Stimulated activated naive CD4-positive, alpha-beta T cell (primary cell): ENCODE results near the gene GEMIN7.

ENCODE experiments used
- DNase-seq, 6 experiments: peaks; one replicate each; lab custom pipeline; 2025; lab: John Stamatoyannopoulos, UW

GEMIN7 gene

DNA sequence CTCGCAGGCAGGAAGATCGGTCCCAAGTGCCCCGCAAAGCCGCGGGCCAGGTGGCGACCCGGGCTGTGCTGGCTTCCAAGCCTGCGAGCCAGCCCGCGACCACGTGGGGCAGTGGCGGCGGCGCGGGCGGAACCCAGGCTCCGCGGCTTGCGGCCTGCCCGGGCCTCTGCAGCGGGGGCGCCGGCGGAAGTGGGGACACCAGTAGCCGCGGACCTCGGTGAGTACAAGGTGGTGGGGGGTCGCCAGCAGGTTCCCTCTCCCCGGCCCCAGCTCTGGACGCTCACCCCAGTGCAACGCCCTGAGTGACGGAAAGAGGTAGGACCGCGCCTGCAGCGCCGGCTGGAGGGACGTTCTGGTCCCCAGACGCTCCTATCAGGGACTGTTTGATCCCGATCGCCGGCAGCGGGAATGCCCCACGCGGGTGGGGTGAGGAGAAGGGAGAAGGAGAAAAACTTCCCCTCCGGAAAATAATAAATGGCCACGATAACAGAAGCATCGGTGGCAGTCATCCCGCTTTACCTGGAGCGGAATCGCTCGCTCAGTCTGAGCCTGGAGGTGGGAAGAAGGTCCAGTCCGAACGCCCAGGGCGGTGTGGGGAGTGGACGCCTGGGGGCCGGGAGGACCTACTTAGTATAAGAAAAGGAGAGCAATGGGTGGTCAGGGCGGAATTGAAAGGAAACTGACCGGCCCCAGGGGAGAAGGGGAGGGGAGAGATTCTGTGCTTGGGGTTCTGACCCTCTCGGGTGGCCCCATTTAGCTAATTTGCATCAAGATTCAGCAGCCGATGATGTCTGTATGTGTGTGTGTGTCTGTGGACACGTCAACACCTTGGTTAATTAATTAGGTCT, at the start of gene GEMIN7:
Gene GEMIN7, plus strand, starts transcription at position 198 of the 848 bp plus-strand sequence. CDS start 10,855 bp downstream, outside the sequence.
- peak; percentile 21 to 73 (median 68) for DNase-seq

DNA sequence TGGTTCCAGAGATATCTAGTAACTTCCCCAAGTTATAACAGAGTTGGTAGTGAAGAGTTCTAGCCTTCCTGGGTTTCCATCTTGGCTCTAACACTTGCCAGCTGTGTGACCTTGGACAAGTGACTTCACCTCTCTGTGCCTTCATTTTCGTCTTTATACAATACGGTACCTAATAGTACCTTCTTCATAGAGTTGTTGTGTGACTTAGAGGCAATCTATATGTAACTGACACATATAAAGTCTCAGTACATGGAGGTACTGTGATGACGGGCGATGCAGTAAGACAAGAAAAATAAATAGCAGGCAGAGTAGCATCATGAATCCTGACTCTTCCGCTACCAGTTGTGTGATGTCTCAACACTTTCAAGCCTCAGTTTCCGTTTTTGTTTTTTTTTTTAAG, 48.2 kb upstream of the GEMIN7 start:
- DNase-seq = no peak

DNA sequence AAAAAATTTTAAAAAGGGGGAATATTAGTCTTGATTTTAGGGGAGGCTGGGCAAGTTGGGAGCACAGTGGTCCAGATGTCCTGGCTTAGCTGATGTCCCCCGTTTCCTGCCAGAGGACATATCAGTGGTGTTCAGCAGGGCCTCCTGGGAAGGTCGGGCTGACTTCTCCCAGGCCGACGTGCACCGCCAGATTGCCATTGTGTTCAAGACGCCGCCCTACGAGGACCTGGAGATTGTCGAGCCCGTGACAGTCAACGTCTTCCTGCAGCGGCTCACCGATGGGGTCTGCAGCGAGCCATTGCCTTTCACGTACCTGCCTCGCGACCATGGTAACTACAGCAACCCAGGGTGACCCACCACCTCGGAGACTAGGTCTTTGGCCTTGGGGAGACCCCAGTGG, 46.6 kb upstream of the GEMIN7 start:
- no peak for DNase-seq

GRCh38 chr19:45035755-45036154, 43.3 kb upstream of the GEMIN7 start:
- DNase-seq = no peak

GRCh38 chr19:45037393-45038169, 41.5 kb upstream of the GEMIN7 start:
- DNase-seq = no peak

DNA sequence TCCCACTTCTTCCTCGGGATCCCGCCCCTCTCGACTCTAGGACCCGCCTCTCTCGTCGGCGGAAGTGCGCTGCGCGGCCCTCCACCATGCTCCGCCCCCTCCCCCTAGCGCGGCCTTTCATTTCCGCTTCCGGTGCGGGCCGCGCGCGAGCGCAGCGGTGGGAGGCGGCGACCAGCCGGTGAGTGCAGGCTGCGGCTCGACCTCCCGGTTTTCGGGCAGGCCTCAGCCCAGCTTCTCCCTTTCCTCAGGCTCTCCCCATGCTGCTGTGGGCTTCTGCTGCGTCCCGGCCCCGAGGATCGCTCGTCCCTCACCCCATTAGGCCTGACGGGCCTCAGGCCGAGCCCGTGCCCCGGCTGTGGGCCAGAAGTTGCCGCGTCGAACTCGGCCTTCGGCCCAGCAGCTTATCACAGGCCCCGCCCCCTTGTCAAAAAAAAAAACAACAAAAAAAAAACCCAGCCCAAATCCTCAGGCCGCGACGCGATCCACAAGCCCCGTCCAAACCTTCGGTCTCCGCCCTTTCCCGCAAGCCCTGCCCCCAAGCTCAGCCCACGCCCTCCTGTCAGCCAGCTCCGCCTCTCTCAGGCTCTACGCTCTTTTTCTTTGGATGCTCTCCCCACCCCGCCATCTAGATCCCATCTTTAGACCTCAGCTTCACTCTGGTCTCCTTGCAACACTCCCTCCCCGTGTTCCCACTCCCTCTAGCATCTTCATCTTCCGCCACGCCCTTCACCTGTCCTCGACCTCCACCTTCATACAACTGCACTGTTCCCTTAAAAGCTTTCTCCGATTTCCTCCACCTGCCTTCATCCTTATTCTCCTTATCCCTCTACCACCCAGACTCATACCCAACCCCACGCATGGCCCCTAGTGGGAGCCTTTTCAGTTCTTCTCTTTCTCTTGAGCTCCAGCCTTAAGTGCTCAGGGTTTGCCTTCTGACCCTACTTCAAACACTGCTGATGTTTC, 39.8 kb upstream of the GEMIN7 start, which contains the start of gene CLASRP:
Gene CLASRP, plus strand, starts transcription at position 115 of the 963 bp plus-strand sequence. CDS start 1,168 bp downstream, outside the sequence.
- peak; percentile 71 to 87 (median 82) for DNase-seq

GRCh38 chr19:45040059-45040771, 38.8 kb upstream of the GEMIN7 start:
- DNase-seq = no peak

DNA sequence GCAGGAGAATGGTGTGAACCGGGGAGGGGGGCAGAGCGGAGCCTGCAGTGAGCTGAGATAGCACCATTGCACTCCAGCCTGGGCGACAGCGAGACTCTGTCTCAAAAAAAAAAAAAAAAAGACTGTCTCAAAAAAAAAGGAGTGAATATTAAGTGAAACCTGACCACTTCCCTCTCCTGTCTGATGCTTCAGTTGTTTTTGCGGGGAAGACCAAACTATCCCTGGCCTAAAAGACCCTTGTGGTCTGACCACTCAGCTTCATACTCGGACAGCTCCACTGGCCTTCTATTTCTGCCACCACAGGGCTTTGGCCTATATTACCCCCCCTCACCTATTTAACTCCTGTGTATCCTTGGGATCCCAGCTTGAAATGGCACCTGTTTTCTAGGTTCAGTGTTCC, 37.9 kb upstream of the GEMIN7 start:
- DNase-seq = no peak

DNA sequence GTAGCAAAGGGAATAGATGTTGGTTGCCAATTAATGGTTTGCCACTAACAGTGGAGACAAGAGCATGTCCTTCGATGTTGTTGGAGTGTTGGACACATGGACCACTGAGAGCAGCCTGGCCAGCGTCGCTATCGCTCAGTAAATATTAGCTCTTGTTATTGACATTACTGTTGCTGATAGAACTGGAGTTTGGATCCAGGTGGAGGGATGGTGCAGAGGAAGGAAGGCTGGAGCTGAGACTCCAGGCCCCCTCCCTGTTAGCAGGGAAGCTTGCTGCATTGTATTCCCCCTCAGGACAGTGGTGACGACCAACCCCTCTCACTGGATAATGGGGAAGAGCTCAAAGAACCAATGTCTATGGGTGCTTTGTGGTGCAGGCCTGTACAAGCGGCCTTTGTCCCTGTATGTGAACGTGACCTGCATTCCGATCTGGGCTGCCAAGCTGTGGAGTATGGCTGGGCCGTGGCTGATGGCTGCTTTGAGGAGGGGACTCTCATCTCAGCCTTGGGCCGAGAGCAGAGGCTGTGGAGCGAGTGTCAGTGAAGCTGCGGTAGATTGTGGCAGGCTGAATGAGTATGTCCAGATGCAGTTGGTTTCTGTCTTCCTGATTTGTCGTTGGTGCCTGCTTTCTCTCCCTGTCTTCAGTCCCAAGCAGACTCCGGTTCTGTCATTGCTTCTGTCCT, 33.2 kb upstream of the GEMIN7 start:
- no peak for DNase-seq

DNA sequence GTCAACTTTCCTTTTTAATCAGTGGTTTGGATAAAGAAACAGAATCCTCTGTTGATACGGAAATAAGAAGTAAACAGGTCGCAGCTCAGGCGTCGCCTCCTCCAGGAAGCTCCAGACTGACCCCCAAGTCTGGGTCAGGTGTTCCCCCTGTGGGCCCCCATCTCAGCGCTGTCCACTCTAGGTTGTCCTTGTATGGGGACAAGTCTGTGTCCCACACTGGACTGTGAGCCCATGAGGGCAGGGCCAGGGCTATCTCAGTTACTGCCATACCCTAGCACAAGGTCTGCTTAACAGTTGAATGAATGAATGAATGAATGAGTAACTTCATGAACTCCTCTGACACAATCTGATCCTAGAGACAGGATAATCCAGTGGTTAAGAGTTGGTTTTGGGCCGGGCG, 32.7 kb upstream of the GEMIN7 start:
- DNase-seq = no peak

- no peak for DNase-seq
Observed at GRCh38 chr19:45047188-45047797, 31.8 kb upstream of the GEMIN7 start.

GRCh38 chr19:45049073-45049736, 29.9 kb upstream of the GEMIN7 start:
- DNase-seq = no peak

- DNase-seq = no peak
Observed at GRCh38 chr19:45050036-45050435, 29.0 kb upstream of the GEMIN7 start.

DNA sequence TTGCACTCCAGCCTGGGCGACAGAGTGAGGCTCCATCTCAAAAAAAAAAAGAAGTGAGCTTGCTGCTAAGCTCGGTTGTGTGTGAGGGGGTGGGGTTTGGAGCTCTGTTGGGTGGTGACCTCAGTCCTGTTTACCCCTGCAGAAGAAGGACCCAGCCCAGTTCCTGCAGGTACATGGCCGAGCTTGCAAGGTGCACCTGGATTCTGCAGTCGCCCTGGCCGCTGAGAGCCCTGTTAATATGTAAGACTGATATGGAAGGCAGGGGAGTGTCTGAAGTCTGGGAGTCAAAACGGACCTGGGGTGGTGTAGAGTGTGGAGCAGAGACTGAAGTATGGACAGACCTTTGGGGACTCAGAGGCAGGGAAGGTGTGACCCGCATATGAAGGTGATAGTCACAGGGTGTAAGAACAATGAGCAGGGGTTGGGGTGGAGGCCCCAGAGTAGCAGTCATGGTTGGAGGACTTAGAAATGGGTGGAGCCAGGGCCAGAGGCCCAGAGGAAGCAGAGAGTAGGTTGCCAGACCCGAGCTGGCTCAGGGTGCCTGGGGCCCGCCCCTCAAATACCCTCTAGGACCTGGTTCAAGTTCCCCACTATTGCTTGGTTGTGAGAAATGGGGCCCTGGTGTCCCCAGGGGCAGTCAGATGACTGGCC, 27.0 kb upstream of the GEMIN7 start:
- DNase-seq = no peak

DNA sequence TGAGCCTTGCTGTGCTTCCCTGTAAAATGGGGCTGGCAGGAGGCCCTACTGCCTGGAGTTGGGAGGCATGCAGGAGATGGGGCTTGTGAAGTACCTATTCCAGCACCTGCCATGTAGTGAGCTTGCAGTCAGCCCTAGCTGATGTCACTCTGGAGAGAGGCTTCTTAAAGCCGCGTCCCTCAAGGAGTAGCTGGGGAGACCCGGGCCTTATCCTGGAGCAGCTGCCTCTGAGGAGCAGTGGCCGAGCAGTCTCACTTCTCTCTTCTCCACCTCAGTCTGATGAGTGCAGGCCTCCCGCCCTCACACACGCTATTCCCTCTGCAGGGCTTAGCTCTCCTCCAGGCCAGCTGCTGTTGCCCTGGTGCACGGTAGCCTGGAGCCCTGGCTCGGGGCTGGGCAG, 22.2 kb upstream of the GEMIN7 start:
- DNase-seq = no peak

DNA sequence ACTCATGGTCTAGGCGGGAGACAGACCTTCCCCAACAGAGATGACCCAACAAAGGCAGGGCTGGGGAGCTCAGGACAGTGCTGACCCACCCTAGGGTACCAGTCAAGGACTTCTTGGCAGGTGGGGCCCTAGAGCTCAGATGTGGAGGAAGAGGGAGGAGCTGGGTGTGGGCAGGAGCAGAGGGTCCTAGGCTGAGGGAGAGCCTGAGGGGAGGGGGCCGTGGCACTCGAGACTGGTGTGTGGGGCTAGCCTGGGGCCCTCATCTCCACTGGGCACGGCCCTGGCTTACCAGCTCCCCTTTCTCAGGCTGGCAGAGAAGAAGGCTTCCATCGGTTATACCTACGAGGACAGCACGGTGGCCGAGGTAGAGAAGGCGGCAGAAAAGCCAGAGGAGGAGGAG, 21.6 kb upstream of the GEMIN7 start:
- DNase-seq = no peak

DNA sequence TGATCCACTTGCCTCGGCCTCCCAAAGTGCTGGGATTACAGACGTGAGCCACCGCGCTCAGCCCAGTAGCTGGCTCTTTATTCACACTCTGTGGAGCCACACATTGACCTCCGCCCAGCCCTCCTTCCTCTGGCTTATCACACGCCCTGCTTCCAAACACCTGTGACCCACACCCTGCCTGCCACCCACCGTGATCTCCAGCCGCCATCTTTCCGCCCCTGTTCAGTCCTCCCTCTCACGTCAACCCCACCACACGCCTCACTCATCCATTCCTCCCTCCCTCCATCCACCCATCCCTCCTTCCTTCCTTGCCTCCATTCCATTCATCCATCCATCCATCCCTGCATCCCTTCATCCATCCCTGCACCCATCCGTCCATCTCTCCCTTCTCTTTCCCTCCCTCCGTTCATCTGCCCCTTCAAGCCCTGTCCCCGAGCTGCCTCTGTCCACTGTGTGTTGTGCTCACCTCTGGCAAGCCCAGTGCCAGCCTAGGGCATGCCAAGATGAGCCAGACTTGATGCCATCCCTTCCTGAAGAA, 20.4 kb upstream of the GEMIN7 start:
- DNase-seq = no peak

GRCh38 chr19:45059258-45059965, 19.6 kb upstream of the GEMIN7 start:
- DNase-seq = peak; percentile 51 to 82 (median 76)
